Peyer's patch (tissue), 4 donors: ENCODE measurements around the gene MTMR10. TPM values are rescaled to one million over a fixed set of nuclear protein-coding genes. Genes with fewer than 3 reads are reported as not detected.

Experiments
- DNase-seq, 3 donors: peaks; one replicate each; pipeline ENCODE4 v3.0.0-alpha.2; 2017 to 2019
- H3K27ac ChIP-seq, 4 donors: fragments of 200-600 bp; sonication (generic); one replicate each; pipeline ENCODE4 v1.5.1; 2016 to 2019
- H3K27me3 ChIP-seq, 2 donors: fragments of 200-600 bp; sonication (generic); one replicate each; pipeline ENCODE4 v1.5.1; 2019
- H3K36me3 ChIP-seq, 3 donors: fragments of 200-600 bp; sonication (generic); one replicate each; pipeline ENCODE4 v1.5.1; 2016 to 2019
- H3K4me1 ChIP-seq, 4 donors: fragments of 200-600 bp; sonication (generic); one replicate each; pipeline ENCODE4 v1.5.1; 2016 to 2019
- H3K4me3 ChIP-seq, 4 donors: fragments of 200-600 bp; sonication (generic); 1 replicate in 3 of 4; 2 replicates in 1 of 4; pipeline ENCODE4 v1.5.1; 2016 to 2019; ENCODE audit warnings: mild to moderate bottlenecking in 1 of 4
- H3K9me3 ChIP-seq, 4 donors: fragments of 200-600 bp; sonication (generic); one replicate each; pipeline ENCODE4 v1.5.1; 2016 to 2019; ENCODE audit warnings: mild to moderate bottlenecking in 1 of 4
- POLR2A ChIP-seq, 2 donors: fragments of 450-650 bp; IDR thresholded peaks; one replicate each; pipeline ENCODE4 v1.5.1; 2017; ENCODE audit warnings: antibody characterized with exemption in 2 of 2, mild to moderate bottlenecking in 2 of 2, moderate library complexity in 2 of 2
- total RNA-seq, 4 donors: library from RNA; depleted of rRNA; stranded (reverse); fragments of >200 nt; gene quantifications; one replicate each; pipeline ENCODE4 v1.1.0, GENCODE V29; 2016
- TF ChIP-seq, protein P1 (sequence below), 6 experiments: fragments of 450-650 bp in 4 of 6; fragments of 200-600 bp in 2 of 6; sonication (generic) in 1 of 6; IDR thresholded peaks; one replicate each; pipeline ENCODE4 v1.5.1; 2017 to 2019; ENCODE audit warnings: antibody characterized with exemption in 6 of 6, mild to moderate bottlenecking in 3 of 6, moderate library complexity in 1 of 6

MTMR10 gene
- total RNA-seq, 4 donors from 2014 or later, result 42.9 to 56.4 (median 48.9) TPM

DNA sequence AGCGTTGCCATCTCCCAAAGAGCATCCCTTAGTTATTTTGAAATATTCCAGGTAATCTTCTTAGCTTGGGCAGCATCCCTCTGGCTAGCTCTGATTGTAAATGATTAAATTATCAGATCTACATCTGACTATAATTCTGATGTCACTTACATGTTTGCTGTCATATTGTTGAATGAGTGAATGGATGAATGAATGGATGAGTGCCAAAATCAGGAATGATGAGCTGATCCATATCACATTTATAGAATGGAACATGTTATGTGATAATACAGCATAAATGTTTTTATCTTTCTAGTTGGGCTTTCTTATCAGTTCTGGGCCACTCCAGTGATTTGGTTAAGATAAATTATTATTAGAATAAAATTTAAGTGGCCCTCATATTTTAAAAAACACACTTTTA is 73.8 kb downstream of the MTMR10 start:
- no peak for DNase-seq
- Histone ChIP-seq H3K27ac (no peak overlapping the region), H3K4me1 (no peaks in the 10 kb centered on the region), H3K4me3 (no peak overlapping the region), H3K9me3 (no peaks in the 10 kb centered on the region), H3K27me3 (no peaks in the 10 kb centered on the region), H3K36me3 (peaks cover 0 to 68% (median 0%) of the 10 kb centered on the region in 3 donors)
- TF ChIP-seq, protein P1, sequence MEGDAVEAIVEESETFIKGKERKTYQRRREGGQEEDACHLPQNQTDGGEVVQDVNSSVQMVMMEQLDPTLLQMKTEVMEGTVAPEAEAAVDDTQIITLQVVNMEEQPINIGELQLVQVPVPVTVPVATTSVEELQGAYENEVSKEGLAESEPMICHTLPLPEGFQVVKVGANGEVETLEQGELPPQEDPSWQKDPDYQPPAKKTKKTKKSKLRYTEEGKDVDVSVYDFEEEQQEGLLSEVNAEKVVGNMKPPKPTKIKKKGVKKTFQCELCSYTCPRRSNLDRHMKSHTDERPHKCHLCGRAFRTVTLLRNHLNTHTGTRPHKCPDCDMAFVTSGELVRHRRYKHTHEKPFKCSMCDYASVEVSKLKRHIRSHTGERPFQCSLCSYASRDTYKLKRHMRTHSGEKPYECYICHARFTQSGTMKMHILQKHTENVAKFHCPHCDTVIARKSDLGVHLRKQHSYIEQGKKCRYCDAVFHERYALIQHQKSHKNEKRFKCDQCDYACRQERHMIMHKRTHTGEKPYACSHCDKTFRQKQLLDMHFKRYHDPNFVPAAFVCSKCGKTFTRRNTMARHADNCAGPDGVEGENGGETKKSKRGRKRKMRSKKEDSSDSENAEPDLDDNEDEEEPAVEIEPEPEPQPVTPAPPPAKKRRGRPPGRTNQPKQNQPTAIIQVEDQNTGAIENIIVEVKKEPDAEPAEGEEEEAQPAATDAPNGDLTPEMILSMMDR (IDR thresholded peaks at IDR 0.05), result no peak
- no peak for TF ChIP-seq POLR2A (IDR thresholded peaks at IDR 0.05)

DNA sequence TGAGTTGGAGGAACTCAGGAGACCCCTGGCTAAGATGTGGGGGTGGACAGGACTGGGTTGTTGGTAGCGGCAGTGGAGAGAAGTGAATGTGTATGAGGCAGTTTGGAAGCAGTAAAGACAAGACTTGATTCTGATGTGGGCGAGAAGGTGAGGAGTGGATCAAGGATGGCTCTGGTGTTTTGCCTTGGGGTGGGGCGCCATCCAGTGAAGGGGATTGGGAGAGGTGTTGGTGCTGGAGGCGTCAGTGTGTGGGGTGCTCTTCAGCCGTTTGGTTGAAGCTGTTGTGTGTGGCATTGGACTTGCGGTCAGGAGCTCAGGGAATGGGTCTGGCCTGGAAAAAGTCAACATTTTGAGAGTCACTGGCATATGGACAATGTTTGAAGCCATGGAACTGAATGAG is 74.4 kb downstream of the MTMR10 start:
- Histone ChIP-seq H3K4me3 (no peak overlapping the region), H3K27ac (no peak overlapping the region), H3K27me3 (no peaks in the 10 kb centered on the region), H3K9me3 (no peaks in the 10 kb centered on the region), H3K4me1 (no peaks in the 10 kb centered on the region), H3K36me3 (peaks cover 0 to 66% (median 0%) of the 10 kb centered on the region in 3 donors)
- TF ChIP-seq POLR2A (IDR thresholded peaks at IDR 0.05), result no peak
- TF ChIP-seq, protein P1 (IDR thresholded peaks at IDR 0.05), result no peak
- no peak for DNase-seq

GRCh38 chr15:30913761-30914160 is 77.7 kb downstream of the MTMR10 start:
- Histone ChIP-seq H3K27me3 (no peaks in the 10 kb centered on the region), H3K4me1 (no peaks in the 10 kb centered on the region), H3K27ac (no peak overlapping the region), H3K4me3 (no peak overlapping the region), H3K36me3 (peaks cover 0 to 57% (median 0%) of the 10 kb centered on the region in 3 donors), H3K9me3 (no peaks in the 10 kb centered on the region)
- DNase-seq, result no peak
- TF ChIP-seq, protein P1 (IDR thresholded peaks at IDR 0.05), result no peak
- no peak for TF ChIP-seq POLR2A (IDR thresholded peaks at IDR 0.05)

DNA sequence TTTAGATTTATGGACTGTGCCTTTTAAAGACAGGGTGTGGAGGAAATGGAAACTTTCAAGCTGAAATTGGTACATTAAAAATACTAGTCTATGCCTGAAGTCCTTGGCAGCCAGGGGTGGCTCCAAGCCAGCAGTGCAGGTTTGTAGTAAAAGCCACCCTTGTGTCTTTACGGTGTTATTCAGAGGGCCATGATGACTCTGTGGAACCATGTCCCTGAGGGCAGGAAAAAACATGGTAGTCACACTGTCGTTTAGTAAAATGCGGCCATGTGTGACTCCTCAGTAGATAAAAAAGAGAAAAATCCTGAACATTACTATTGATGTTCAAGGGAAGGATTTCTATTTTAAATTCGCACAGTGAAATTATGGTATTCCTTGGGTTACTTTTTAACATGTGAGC is 85.1 kb downstream of the MTMR10 start:
- no peaks in the 10 kb centered on the region for H3K9me3 ChIP-seq
- DNase-seq, result no peak
- H3K4me3 ChIP-seq, result no peak overlapping the region
- no peak overlapping the region for H3K27ac ChIP-seq
- H3K27me3 ChIP-seq, result no peaks in the 10 kb centered on the region
- peaks cover 0 to 5% (median 3%) of the 10 kb centered on the region in 4 donors for H3K4me1 ChIP-seq
- peaks cover 0 to 6% (median 0%) of the 10 kb centered on the region in 3 donors for H3K36me3 ChIP-seq
- TF ChIP-seq, protein P1 (IDR thresholded peaks at IDR 0.05), result no peak
- TF ChIP-seq POLR2A (IDR thresholded peaks at IDR 0.05), result no peak

GRCh38 chr15:30905821-30906220 is 85.6 kb downstream of the MTMR10 start:
- H3K27me3 ChIP-seq, result no peaks in the 10 kb centered on the region
- no peak overlapping the region for H3K4me3 ChIP-seq
- peaks cover 0 to 5% (median 0%) of the 10 kb centered on the region in 3 donors for H3K36me3 ChIP-seq
- no peak for TF ChIP-seq POLR2A (IDR thresholded peaks at IDR 0.05)
- TF ChIP-seq, protein P1 (IDR thresholded peaks at IDR 0.05), result no peak
- H3K27ac ChIP-seq, result no peak overlapping the region
- H3K9me3 ChIP-seq, result no peaks in the 10 kb centered on the region
- no peak for DNase-seq
- H3K4me1 ChIP-seq, result peaks cover 0 to 5% (median 3%) of the 10 kb centered on the region in 4 donors

DNA sequence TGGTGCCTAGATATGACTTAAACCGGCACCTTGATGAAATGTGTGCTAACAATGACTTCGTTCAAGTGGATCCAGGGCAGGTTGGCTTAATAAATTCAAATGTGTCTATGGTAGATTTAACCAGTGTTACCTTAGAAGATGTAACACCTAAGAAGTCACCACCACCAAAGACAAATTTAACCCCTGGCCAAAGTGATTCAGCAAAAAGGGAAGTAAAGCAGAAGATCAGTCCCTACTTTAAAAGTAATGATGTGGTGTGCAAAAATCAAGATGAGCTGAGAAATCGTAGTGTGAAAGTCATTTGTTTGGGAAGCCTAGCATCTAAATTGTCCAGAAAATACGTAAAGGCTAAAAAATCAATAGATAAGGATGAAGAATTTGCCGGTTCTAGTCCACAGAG is 86.6 kb downstream of the MTMR10 start:
- Histone ChIP-seq H3K27ac (no peak overlapping the region), H3K9me3 (no peaks in the 10 kb centered on the region), H3K4me3 (peak overlapping the region in 1 of 4 donors; percentile 84), H3K4me1 (peaks cover 0 to 5% (median 3%) of the 10 kb centered on the region in 4 donors), H3K27me3 (no peaks in the 10 kb centered on the region), H3K36me3 (peaks cover 0 to 2% (median 0%) of the 10 kb centered on the region in 3 donors)
- TF ChIP-seq, protein P1 (IDR thresholded peaks at IDR 0.05), result no peak
- no peak for TF ChIP-seq POLR2A (IDR thresholded peaks at IDR 0.05)
- no peak for DNase-seq
